Gastroesophageal sphincter (tissue), 3 donors: ENCODE results near the gene CCSER2.

Experiments
- CTCF ChIP-seq, 4 experiments: fragments of 200-600 bp in 2 of 4; fragments of 450-650 bp in 2 of 4; sonication (generic) in 1 of 4; IDR thresholded peaks; one replicate each; pipeline ENCODE4 v1.5.1; 2017 to 2019; ENCODE audit warnings: antibody characterized with exemption in 4 of 4, mild to moderate bottlenecking in 2 of 4, moderate library complexity in 2 of 4
- EP300 ChIP-seq: sonication (generic); formaldehyde crosslinking; IDR thresholded peaks from one replicate; pipeline ENCODE4 v1.6.1; 2017; ENCODE audit warnings: antibody characterized with exemption, mild to moderate bottlenecking
- POLR2A ChIP-seq, 2 donors: fragments of 450-650 bp; IDR thresholded peaks; one replicate each; pipeline ENCODE4 v1.6.1; 2017; ENCODE audit warnings: antibody characterized with exemption in 2 of 2, mild to moderate bottlenecking in 2 of 2, moderate library complexity in 1 of 2
- POLR2AphosphoS5 ChIP-seq: sonication (generic); formaldehyde crosslinking; IDR thresholded peaks from one replicate; pipeline ENCODE4 v1.6.1; 2017; ENCODE audit warnings: antibody characterized with exemption

- TF ChIP-seq CTCF (IDR thresholded peaks at IDR 0.05) (no peak), POLR2A (IDR thresholded peaks at IDR 0.05) (no peak), POLR2AphosphoS5 (no peak), EP300 (no peak)
Measured at GRCh38 chr10:84293574-84294016, 34.8 kb upstream of the CCSER2 start.
